ENCODE results near the gene EPS8.
A peak's percentile ranks its signal among the peaks of the same experiment; 100 is the strongest.

Gene EPS8

DNA sequence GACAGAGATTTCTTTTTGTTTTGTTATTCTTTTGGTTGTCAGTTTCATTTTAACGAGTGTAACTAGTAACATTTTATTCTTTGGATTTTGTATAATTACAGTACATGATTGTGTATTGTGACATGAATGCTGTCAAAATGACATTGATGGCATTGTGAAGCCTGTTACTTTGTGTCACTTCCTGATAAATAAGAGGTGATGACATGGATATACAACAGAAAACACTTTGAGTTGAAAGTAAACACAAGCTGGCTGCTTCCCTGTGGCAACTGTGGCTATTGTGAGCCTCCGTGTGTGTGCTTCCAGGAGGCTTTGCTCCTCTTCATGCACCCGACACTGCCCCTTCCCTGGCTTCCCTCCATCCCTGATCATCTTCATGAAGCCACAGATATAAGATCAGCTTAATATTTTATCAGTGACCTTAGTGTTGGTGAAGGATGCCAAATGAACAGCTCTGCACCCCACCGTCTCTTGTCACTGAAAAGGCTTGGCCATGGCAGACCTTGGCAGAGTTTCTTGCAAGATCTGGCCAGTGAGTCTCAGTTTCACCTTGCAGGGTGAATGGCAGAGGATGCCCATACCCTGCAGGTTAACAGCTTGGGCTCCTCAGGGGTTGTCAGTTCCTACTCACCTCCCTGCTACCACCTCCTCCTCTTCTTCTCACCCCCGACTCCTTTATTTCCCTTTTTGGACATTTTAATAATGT is 191.9 kb downstream of the EPS8 start:
- DNase-seq: no peak

DNA sequence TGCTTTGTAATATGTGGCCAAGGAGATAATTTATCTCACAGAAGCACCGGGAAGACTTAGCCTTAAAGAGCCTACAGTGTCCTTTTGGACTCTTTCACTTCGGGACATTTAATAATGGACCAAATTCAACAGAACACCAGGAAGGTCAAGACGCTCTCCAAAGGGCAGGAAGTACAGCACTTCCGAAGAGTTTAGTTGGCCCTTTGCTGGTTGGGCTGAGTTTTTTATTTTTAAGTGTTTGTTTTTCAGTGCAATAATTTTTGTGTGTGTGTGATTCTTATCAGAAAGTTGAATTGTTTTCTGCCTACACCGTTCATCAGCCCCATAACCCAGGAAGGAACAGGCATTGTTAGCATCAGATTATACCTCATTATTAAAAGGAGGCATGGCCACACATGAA is 193.0 kb downstream of the EPS8 start:
- no peak for DNase-seq

- peak; percentile 33 for DNase-seq
Observed at GRCh38 chr12:15592934-15593333, 196.3 kb downstream of the EPS8 start.

DNA sequence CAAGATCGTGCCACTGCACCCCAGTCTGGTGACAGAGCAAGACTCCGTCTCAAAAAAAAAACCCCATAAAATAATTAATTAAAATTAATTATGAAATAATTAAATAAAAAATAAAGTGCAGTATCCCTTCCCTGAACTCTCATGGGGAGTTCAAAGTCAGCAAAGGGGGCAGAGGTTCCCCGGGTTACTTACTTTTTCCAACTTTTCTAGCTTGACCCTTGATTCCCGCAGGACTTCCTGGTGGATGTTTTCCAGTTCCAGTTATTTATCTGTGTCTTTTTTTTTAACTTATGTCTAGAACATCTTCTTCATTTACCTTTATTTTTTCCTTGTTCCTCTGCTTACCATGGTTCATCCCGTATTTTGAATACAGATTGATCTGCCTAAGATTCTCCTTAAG is 197.4 kb downstream of the EPS8 start:
- DNase-seq: no peak

GRCh38 chr12:15590180-15590826 is 198.9 kb downstream of the EPS8 start:
- DNase-seq: peak; percentile 78

GRCh38 chr12:15589328-15590032 is 199.7 kb downstream of the EPS8 start:
- no peak for DNase-seq

DNA sequence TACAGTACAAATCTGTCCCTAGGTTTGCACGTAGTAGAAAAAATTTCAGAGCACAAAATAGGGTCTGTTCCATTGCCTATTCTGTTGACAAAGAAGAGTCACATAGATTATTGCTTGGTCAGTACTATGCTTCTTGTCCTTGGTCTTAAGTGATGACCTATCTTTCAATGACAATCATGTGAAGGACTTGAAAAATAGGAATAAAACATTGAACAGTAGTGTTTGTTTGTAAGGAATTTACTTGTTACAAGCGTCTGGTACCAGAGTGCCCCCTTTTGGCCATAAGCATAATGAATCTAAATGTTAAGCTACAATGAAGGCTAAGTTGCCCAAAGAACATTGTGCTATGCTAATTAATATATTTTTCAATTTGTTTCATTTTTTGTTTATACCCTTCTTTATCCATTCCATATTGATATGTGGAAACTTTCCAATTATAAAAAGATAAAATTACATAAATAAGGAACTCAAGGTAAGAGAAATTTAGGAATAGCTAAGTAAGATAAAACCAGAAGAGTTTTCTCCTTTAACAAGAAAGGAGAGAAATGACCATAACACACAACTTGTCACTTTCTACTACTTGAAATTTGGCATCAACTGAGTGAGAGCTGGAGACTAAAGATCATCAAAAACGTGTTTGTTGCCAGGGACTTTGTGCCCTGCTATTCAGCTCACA is 204.7 kb downstream of the EPS8 start:
- peak; percentile 68 for DNase-seq

DNA sequence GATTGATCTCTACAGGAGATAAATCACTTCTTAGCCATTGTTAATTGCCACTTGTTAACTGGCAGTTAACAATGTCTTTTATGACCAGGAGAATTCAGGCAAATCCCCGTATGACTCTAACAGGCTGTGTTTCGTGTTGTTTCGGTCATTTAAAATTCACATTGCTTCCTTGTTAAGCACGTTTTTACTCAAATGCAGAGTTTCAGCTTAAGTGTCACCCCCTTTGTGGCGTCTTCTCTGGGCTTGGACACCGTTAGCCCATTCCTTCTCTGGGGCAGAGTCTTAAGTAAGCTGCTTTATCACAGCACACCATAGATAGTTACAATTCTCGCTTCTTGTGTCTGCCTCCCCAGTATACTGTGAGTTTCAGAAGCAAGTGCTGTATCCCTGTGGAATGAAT is 205.4 kb downstream of the EPS8 start:
- no peak for DNase-seq

DNA sequence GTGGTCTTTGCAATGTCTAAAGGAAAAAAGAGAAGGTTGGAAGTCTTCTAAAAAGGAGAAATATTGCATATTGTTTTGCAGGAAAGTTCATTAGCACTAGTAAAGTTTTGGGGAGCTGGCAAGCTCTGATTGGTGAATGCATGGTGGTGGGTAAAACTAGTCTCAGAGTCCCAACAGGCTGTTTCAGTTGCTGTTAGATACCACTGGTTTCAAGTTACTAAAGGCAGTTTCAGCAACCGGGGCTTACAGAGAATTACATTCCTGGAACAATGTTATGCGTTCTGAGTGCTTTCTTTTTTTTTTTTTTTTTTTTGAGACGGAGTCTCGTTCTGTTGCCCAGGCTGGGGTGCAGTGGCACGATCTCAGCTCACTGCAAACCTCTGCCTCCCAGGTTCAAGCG is 208.2 kb downstream of the EPS8 start:
- DNase-seq: peak; percentile 57

DNA sequence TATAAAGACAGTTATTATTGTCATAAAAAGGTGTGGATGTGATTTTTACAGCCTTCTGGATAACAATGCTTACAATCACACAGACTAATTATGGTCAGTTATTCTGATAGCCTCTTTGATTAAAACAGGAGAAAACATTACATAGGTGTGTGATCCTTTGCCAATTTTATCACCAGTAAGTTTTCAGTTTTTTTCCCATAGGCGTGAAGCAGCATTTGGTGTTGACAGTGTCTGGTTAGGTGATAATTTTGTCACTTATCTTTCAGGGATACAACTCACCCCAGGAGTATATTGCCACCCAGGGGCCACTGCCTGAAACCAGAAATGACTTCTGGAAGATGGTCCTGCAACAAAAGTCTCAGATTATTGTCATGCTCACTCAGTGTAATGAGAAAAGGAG is 208.8 kb downstream of the EPS8 start:
- no peak for DNase-seq

GRCh38 chr12:15575671-15576541 is 213.3 kb downstream of the EPS8 start:
- DNase-seq: peak; percentile 54

DNA sequence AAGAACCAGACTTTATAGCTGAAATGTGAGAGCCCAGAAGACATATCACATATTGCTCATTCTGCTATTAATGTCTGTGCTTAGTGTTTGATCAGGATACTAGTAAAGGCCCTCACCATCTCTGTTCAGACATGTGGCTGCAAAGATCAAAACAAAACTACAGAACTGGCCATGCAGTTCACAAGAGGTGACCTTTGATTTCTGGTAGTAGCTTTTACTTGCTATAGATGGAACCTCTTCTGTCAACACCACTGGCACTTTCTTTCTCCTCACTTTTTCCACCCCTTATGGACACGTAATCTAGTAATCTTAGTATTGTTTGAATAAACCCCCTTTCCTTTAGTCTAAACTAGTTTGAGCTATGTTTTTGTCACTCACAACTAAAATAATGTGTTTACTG is 214.8 kb downstream of the EPS8 start:
- no peak for DNase-seq

Data from fibroblast of upper back skin (primary cell).